Keratinocyte (primary cell): Measurements from ENCODE around the gene TRAPPC6A.

Experiments
- CTCF ChIP-seq, 3 experiments: IDR thresholded peaks in 1 of 3; conservative IDR thresholded peaks in 1 of 3; optimal IDR thresholded peaks in 1 of 3; 2 replicates in 2 of 3; 3 replicates in 1 of 3; pipeline versions ENCODE3 to v1.5.1; 2011; ENCODE audit warnings: low read length in 3 of 3, mild to moderate bottlenecking in 3 of 3, moderate library complexity in 2 of 3, control low read depth in 1 of 3, inconsistent platforms in 1 of 3; ENCODE audit not compliant: insufficient read depth in 2 of 3; ENCODE audit errors: extremely low read depth in 1 of 3
- EZH2 ChIP-seq: IDR thresholded peaks from one replicate; pipeline ENCODE4 v1.6.1; 2012; ENCODE audit warnings: inconsistent platforms, mild to moderate bottlenecking, low read length, moderate library complexity

GRCh38 chr19:45151821-45152503 lies 26.1 kb downstream of the TRAPPC6A start:
- no peak for TF ChIP-seq CTCF (optimal IDR thresholded peaks at IDR 0.05 in 1 of 3, IDR thresholded peaks at IDR 0.05 in 1 of 3, conservative IDR thresholded peaks at IDR 0.05 in 1 of 3; ENCODE audit: extremely low read depth in 1 of 3, insufficient read depth in 2 of 3, low read length in 3 of 3)
- TF ChIP-seq EZH2: no peak
